NCI-H146 (cell line): Measurements from ENCODE around the gene KNDC1.
"Not testable (repeated sequence)": the region's sequence is repeated elsewhere in the genome, so short reads cannot be mapped to it uniquely, and the experiment has no call there.

Experiments used
- DNase-seq: peaks from one replicate; lab custom pipeline; 2025; lab: John Stamatoyannopoulos, UW

Gene KNDC1

GRCh38 chr10:133260895-133261725 is 101.1 kb downstream of the KNDC1 start:
- peak; percentile 59 for DNase-seq

DNA sequence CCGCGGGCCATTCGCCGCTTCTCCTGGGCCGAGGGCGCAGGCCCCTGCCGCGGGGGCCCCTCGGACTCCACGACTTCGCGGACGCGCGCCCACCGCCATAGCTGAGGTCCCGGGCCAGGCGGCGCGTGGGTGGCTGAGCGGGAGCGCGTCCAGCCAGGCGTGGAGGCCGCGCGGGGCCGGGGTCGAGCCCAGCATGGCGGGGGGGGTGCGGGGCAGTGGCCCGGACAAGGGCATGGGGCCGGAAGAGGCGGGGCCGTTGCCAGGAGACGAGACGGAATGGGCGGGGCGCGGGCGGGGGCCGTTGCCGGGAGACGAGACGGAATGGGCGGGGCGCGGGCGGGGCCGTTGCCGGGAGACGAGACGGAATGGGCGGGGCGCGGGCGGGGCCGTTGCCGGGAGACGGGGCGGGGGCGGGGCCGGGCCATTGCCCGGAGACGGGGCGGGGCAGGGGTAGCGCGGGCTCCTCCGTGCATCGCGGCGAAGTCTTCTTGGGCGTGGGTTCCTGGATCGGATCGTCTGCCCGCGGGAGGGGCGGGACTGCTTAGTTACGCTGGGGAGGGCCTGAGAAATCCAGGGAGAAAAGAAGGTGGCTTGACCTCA is 101.8 kb downstream of the KNDC1 start:
- peak; percentile 91 for DNase-seq

DNA sequence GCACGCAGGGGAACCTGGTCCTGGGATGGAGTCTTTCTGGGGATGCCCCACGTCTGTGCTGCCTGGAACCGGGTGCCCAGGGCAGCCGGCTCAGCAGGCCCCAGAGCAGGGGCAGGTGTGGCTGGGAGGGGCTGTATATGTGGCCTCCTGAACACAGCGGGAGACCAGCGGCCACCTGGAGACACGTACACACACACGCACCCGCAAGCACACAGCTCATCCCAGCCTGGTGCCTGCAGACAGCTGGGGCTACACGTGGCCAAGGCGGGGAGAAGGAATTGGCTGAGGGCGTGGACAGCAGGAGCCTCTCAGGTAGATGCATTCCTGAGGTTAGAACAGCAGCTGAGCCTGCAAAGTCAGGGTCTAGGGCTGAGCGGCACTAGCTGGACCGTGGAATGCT is 102.7 kb downstream of the KNDC1 start:
- peak; percentile 97 for DNase-seq

DNA sequence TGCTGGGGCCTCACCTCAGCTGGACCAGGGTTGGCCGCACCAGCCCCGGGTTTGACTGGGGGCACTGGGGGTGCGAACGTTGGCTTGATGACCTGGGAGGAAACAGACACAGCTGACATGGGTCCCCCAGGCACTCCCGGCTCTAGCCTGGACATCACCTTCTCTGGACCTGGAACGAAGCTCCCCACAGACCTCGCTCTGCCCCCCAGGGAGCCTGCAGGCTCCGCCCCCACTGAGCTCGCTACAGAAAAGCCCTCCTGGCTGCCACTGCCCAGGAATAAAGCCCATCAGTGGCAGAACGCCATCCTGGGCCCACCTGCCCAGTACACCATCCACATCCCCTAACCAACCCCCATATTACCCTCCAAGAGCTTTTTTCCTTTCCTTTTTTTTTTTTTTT is 103.7 kb downstream of the KNDC1 start:
- no peak for DNase-seq

DNA sequence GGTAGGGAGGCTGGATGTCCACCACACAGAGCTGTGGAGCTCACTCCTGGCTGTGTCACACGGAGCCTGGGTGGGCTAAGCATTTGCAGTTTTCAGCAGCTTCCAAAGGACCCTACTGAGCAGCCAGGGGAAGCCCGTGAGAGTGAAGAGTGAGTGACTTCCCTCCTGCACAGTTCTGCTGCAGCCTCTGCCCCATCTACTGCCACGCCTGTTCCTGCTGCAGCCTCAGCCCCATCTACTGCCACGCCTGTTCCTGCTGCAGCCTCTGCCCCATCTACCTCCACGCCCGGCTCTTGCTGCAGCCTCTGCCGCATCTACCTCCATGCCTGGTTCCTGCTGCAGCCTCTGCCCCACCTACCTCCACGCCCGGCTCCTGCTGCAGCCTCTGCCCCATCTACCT is 104.4 kb downstream of the KNDC1 start:
- no peak for DNase-seq

DNA sequence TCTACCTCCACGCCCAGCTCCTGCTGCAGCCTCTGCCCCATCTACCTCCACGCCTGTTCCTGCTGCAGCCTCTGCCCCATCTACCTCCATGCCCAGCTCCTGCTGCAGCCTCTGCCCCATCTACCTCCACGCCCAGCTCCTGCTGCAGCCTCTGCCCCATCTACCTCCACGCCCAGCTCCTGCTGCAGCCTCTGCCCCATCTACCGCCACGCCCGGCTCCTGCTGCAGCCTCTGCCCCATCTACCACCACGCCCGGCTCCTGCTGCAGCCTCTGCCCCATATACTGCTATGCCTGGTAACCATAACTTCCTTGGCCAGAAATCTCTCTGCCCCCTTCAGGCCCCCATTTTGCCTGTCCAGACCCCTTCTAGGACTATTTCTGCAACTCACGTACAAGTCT is 105.0 kb downstream of the KNDC1 start:
- DNase-seq, result not testable (repeated sequence)

- DNase-seq, result no peak
Observed at GRCh38 chr10:133266056-133266795, 106.2 kb downstream of the KNDC1 start.

DNA sequence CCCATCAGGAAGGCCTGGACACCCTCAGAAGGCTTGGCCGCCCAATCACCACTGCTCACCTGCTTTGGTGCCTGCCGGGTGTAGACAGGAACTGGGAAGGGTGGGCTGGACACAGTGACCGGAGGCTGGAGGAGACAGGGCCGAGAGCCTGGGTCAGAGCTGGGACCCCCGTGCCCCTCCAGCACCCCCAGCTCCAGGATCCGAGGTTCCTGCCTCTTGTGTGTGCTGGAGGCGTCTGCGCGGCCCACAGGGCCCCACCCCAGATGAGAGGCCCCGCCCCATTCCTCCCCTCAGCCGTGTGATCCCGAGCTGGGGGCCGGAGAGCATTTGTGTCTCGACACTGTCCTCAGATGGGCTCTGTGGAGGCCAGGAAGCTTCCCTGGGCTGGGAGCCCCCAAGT is 107.3 kb downstream of the KNDC1 start:
- no peak for DNase-seq

GRCh38 chr10:133267829-133268228 is 107.8 kb downstream of the KNDC1 start:
- DNase-seq, result no peak

DNA sequence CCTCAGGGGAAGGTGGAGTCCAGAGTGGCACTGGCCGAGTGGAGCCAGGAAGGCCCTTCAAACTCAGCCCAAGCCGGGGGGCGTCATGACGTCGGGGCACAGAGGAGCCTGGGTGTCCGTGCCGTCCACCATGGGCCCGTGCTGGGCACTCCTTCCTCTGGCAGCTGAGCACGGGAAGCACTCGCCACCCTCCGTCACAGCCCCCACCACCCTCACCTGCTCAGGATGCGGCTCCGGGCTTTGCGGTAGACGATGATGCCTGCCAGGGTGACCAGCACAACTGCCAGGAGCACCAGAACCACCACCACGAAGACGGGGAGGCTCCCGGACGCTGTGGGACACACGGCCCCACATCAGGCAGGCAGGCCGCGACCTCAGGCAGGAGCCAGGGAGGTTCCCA is 108.5 kb downstream of the KNDC1 start:
- DNase-seq, result no peak

- no peak for DNase-seq
Observed at GRCh38 chr10:133269367-133269766, 109.3 kb downstream of the KNDC1 start.

DNA sequence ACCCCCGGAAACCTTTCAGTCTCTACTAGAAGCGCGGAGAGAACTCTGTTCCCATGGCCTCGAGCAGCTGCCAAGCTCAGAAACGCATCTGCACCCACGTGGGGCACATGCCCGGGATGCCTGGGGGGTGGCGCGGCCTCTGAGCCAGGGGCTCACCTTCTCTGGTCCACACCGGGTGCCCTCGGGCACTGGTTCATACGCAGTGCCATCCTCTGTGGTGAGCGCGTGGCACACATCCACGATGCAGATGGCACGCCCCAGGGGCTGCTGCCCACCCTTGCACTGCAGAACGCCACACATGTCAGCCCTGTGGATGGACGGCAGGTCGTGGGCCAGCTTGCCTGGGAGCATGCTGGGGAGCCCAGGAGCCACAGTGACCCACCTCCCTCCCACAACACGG is 110.2 kb downstream of the KNDC1 start:
- no peak for DNase-seq

DNA sequence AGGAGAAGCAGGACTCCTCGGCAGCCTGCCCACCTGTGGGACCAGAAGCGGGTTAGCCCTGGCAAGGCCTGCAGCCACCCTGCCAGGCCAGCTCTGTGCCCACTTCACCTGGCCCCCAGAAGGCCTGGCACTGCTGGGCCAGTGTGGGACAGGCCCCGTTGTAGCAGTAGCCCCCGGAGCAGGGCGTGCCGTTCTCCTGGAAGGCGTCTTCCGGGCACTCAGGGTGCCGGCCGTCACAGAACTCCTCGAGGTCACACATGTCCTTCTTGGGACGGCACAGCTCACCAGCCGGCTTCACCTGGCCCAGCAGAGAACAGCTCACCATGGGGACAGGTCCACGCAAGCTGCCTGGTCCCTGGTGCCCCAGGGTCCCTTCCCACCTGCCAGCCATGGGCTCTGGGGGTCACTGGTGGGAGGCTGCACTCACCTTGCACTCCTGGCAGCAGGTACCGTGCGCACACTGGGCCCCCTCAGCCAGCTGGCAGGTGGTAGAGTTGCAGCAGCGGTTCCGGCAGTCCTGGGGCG is 110.8 kb downstream of the KNDC1 start:
- no peak for DNase-seq

DNA sequence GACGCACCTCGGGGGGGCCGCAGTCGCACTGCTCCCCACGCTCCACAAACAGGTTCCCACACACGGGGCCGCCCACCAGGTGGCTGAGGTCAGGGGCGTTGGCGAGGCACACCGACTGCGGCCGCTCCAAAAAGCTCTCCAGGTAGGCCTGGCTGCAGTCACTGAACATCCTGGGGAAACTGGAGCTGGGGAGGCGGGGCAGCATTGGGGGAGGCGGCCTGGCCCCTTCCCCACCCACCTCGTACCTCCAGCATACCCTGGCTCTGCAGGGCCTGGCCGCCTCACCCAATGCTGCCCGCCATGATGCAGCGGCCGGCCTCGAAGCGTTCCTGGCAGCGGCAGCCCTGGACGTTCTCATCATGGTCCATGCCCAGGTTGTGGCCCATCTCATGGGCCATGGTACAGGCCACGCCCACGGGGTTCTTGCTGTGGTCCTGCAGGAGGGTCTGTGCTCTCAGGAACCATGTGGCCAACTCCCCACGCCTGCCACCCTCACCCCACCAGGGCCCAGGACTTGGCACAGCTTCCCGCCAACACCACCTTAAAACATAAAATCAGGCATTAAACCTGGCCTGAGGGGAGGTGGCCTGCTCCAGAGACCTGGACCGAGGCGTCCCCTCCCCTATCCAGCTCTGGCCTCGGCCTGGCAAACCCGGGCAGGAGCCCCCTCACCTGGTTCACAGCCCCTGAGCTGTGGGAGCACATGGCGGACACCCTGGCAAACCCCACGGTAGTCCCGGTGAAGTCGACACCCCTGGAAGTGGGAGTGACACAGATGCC is 111.7 kb downstream of the KNDC1 start:
- DNase-seq, result no peak

- no peak for DNase-seq
Observed at GRCh38 chr10:133272301-133272963, 112.4 kb downstream of the KNDC1 start.

DNA sequence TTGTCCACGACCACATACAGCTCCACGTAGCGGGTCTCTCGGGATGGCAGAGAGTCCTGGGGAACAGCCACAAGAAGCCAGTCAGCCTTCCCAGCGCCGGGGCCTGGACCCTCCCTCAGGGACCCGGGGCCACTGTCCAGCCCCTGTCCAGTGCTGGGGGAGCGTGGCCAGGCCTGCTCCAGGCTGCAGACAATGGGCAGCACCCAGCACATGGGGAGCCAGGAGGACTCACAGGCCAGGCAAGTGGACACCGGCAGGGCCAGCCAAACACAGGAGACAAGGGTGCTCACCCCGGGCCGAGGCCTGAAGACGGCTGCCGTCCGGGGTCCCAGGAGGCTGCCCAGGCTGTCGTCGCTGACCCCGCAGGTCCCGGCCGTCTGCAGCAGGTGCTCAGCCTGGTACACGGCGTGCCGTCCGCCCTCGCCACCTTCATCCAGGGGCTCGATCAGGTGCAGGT is 113.0 kb downstream of the KNDC1 start:
- no peak for DNase-seq

DNA sequence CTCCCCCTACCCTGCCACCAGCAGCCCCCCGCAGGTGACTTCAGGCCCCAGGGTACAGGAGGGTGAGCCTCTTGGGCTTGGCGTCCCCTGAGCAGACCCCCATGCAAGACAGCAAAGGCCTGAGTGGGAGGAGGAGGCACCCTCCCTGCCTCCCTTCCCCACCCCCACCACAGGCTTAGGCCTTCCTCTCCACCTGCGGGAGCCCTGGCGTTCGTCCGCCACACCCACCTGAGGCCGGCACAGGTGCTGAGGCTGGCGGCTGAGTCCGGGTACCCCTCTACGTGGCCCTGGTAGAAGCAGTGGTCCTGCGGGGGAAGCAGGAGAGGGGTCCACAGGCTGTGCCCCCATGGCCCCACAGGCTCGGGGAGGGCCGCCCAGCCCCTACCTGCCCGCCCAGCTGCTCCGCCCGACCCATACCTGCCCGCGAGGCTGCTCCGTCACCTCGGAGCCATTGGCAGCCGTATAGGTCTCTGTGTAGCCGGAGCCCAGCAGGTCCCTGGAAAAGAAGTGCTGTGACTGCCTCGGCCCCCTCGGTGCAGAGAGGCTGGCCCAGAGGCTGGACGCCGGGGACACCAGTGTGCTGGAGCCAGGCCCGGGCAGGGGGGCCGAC is 113.6 kb downstream of the KNDC1 start:
- no peak for DNase-seq

- no peak for DNase-seq
Observed at GRCh38 chr10:133274751-133275683, 115.0 kb downstream of the KNDC1 start.

DNA sequence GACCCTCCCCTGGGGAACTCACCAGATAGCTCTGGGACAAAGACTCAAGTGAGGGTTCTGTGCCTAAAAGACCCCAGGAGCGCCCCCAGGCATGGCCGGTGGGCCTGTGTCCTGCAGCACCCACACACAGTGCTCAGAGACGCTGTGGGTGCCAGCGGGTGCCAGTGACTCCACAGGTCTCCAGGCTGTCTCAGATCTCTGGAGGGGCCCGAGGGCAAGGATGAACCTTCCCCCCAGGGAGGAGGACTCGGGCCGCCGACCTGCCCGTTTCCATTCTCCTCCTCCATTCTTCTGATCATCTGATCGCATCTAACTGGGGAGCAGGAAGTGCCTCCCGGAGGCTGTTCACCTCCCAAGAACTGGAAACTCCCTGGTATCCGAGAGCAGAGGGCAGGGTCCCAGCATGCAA is 115.7 kb downstream of the KNDC1 start:
- DNase-seq, result no peak
